Measurements from ENCODE around the gene SPRYD7.

GRCh38 chr13:49980266-49980665, 44.1 kb upstream of the SPRYD7 start:
- no peak for TF ChIP-seq EZH2 (IDR thresholded peaks at IDR 0.05; ENCODE audit: insufficient read depth, low read length)
- TF ChIP-seq, protein P1, sequence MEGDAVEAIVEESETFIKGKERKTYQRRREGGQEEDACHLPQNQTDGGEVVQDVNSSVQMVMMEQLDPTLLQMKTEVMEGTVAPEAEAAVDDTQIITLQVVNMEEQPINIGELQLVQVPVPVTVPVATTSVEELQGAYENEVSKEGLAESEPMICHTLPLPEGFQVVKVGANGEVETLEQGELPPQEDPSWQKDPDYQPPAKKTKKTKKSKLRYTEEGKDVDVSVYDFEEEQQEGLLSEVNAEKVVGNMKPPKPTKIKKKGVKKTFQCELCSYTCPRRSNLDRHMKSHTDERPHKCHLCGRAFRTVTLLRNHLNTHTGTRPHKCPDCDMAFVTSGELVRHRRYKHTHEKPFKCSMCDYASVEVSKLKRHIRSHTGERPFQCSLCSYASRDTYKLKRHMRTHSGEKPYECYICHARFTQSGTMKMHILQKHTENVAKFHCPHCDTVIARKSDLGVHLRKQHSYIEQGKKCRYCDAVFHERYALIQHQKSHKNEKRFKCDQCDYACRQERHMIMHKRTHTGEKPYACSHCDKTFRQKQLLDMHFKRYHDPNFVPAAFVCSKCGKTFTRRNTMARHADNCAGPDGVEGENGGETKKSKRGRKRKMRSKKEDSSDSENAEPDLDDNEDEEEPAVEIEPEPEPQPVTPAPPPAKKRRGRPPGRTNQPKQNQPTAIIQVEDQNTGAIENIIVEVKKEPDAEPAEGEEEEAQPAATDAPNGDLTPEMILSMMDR (IDR thresholded peaks at IDR 0.05; ENCODE audit: insufficient read depth, low read depth, low read length), result no peak

Data from astrocyte (in vitro differentiated cells and primary cell).